ENCODE results near the gene SYTL1. TPM values are rescaled to one million over a fixed set of nuclear protein-coding genes. Genes with fewer than 3 reads are reported as not detected.
A peak's percentile ranks its signal among the peaks of the same experiment; 100 is the strongest.

The SYTL1 gene
- total and polyA plus RNA-seq, 9 of the 15 experiments (the other 6 are each of a cell fraction or from before 2014, with no cell fraction given) = 0.04 to 9.3 (median 1.7) TPM

DNA sequence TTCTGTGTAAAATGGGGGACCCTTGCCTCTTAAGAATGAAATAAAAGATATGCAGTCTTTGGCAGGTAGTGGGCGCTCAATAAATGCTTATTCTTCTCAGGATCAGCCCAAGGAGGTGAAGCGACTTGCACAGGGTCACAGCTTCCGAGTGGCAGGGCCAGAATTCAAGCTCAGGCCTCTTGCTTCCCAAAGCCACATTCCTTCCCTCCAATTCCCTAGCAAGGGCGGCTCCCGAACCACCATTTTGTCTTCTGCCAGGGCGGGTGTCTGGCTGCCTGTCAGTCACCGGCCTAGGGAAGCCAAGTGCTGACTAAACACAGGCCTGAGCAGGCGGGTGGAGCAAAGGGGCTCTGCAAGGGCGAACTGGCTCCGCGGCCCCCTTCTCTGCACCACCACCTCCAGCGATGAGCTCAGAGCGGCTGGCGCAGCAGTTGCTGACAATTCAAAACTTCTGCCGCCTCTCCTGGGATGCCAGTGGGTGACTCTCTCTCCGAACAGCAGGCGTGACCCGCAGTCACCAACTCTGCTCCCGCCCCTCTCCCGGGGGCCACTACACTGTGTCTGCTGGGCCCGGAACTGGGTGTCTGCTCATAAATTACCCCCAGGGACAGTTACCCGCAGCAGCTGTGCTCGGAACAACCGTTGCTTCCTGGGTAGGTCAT is 61.4 kb downstream of the SYTL1 start (continued):
- TF ChIP-seq, protein P1, sequence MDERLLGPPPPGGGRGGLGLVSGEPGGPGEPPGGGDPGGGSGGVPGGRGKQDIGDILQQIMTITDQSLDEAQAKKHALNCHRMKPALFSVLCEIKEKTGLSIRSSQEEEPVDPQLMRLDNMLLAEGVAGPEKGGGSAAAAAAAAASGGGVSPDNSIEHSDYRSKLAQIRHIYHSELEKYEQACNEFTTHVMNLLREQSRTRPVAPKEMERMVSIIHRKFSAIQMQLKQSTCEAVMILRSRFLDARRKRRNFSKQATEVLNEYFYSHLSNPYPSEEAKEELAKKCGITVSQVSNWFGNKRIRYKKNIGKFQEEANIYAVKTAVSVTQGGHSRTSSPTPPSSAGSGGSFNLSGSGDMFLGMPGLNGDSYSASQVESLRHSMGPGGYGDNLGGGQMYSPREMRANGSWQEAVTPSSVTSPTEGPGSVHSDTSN (CRISPR knock-in tag; IDR thresholded peaks at IDR 0.05; ENCODE audit: low read depth) = no peak
- TF ChIP-seq, protein P1 (tag; conservative IDR thresholded peaks at IDR 0.05; ENCODE audit: low read depth) = peak; percentile 61; the same call in 1 of the 2 replicates
- TF ChIP-seq ARNT (IDR thresholded peaks at IDR 0.05) (no peak), TEAD1 (CRISPR knock-in tag; IDR thresholded peaks at IDR 0.05) (no peak), ZNF24 (IDR thresholded peaks at IDR 0.05) (no peak), POLR2B (IDR thresholded peaks at IDR 0.05; ENCODE audit: low read depth, partially characterized antibody) (peak; percentile 16), SAFB2 (IDR thresholded peaks at IDR 0.05; ENCODE audit: borderline replicate concordance, low read depth, low read length, severe bottlenecking) (no peak), MEF2D (tag; conservative IDR thresholded peaks at IDR 0.05; ENCODE audit: low read depth) (no peak), KLF10 (CRISPR knock-in tag; IDR thresholded peaks at IDR 0.05) (no peak), ZSCAN29 (IDR thresholded peaks at IDR 0.05) (no peak), RBFOX2 (IDR thresholded peaks at IDR 0.05; ENCODE audit: low read depth, low read length) (no peak), POLR2AphosphoS5 (IDR thresholded peaks at IDR 0.05; ENCODE audit: control insufficient read depth, insufficient read depth, low read depth, low read length) (0 out of 2 replicates have a peak, but pooled peaks have one; percentile 22), HMGN3 (IDR thresholded peaks at IDR 0.05; ENCODE audit: borderline replicate concordance, extremely low read depth, insufficient read length, low read depth, low read length) (peak; percentile 50), POLR2G (IDR thresholded peaks at IDR 0.05; ENCODE audit: low read depth, low read length) (peak; percentile 66), XRCC3 (IDR thresholded peaks at IDR 0.05) (no peak), TCF7 (IDR thresholded peaks at IDR 0.05; ENCODE audit: borderline replicate concordance) (no peak)
- TF ChIP-seq, protein P2, sequence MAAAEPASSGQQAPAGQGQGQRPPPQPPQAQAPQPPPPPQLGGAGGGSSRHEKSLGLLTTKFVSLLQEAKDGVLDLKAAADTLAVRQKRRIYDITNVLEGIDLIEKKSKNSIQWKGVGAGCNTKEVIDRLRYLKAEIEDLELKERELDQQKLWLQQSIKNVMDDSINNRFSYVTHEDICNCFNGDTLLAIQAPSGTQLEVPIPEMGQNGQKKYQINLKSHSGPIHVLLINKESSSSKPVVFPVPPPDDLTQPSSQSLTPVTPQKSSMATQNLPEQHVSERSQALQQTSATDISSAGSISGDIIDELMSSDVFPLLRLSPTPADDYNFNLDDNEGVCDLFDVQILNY (CRISPR knock-in tag; IDR thresholded peaks at IDR 0.05) = no peak
- TF ChIP-seq, protein P3, sequence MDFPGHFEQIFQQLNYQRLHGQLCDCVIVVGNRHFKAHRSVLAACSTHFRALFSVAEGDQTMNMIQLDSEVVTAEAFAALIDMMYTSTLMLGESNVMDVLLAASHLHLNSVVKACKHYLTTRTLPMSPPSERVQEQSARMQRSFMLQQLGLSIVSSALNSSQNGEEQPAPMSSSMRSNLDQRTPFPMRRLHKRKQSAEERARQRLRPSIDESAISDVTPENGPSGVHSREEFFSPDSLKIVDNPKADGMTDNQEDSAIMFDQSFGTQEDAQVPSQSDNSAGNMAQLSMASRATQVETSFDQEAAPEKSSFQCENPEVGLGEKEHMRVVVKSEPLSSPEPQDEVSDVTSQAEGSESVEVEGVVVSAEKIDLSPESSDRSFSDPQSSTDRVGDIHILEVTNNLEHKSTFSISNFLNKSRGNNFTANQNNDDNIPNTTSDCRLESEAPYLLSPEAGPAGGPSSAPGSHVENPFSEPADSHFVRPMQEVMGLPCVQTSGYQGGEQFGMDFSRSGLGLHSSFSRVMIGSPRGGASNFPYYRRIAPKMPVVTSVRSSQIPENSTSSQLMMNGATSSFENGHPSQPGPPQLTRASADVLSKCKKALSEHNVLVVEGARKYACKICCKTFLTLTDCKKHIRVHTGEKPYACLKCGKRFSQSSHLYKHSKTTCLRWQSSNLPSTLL (IDR thresholded peaks at IDR 0.05) = no peak
- TF ChIP-seq, protein P4, sequence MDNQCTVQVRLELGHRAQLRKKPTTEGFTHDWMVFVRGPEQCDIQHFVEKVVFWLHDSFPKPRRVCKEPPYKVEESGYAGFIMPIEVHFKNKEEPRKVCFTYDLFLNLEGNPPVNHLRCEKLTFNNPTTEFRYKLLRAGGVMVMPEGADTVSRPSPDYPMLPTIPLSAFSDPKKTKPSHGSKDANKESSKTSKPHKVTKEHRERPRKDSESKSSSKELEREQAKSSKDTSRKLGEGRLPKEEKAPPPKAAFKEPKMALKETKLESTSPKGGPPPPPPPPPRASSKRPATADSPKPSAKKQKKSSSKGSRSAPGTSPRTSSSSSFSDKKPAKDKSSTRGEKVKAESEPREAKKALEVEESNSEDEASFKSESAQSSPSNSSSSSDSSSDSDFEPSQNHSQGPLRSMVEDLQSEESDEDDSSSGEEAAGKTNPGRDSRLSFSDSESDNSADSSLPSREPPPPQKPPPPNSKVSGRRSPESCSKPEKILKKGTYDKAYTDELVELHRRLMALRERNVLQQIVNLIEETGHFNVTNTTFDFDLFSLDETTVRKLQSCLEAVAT (IDR thresholded peaks at IDR 0.05) = peak in 1 of 2 experiments; percentile 47; a peak in 1 of 4 replicates

Data from K562 (cell line).